A673 (cell line): ENCODE results near the gene C18orf32. TPM values are rescaled to one million over a fixed set of nuclear protein-coding genes. Genes with fewer than 3 reads are reported as not detected.
"Not testable (repeated sequence)": the region's sequence is repeated elsewhere in the genome, so short reads cannot be mapped to it uniquely, and the experiment has no call there.

ENCODE experiments used
- BruUV-seq: library from RNA; stranded (reverse); fragments of 400-500 nt; replicated peaks from 2 replicates; lab custom pipeline; 2021; lab: Mats Ljungman, UMichigan
- CTCF ChIA-PET: fragments of 300-600 bp; sonication (Branson Sonifier 250); formaldehyde crosslinking; loops from one replicate; lab custom pipeline; 2022; ENCODE audit warnings: antibody characterized with exemption; lab: Charles Lee
- POLR2A ChIA-PET: fragments of 300-600 bp; sonication (Branson Sonifier 250); formaldehyde crosslinking; loops from one replicate; lab custom pipeline; 2022; ENCODE audit warnings: antibody characterized with exemption; ENCODE audit not compliant: low non-redundant PET; lab: Charles Lee
- DNase-seq: peaks from one replicate; pipeline ENCODE4 v3.0.0-alpha.2; 2015; ENCODE audit warnings: low spot score
- H3K27ac ChIP-seq: fragments of 200-600 bp; sonication (generic); 2 replicates; pipeline ENCODE4 v1.5.1; 2016; ENCODE audit warnings: mixed run types, low read depth, mild to moderate bottlenecking, mixed read lengths, antibody characterized with exemption, low read length; ENCODE audit not compliant: poor library complexity, severe bottlenecking
- H3K27me3 ChIP-seq: fragments of 200-600 bp; sonication (generic); replicated peaks from 2 replicates; pipeline ENCODE4 v1.6.1; 2017; ENCODE audit warnings: mixed run types, low read depth, mild to moderate bottlenecking, mixed read lengths, antibody characterized with exemption, low read length; ENCODE audit not compliant: insufficient read depth, poor library complexity
- H3K36me3 ChIP-seq: fragments of 200-600 bp; sonication (generic); 2 replicates; pipeline ENCODE4 v1.6.1; 2016; ENCODE audit warnings: mixed run types, mild to moderate bottlenecking, mixed read lengths, antibody characterized with exemption, low read length; ENCODE audit not compliant: insufficient read depth, poor library complexity, severe bottlenecking
- H3K4me1 ChIP-seq: fragments of 200-600 bp; sonication (generic); 2 replicates; pipeline ENCODE4 v1.6.1; 2017; ENCODE audit warnings: mixed run types, mild to moderate bottlenecking, mixed read lengths, antibody characterized with exemption, low read length; ENCODE audit not compliant: insufficient read depth, poor library complexity, severe bottlenecking
- H3K4me3 ChIP-seq: fragments of 200-600 bp; sonication (generic); 2 replicates; pipeline ENCODE4 v1.5.1; 2016; ENCODE audit warnings: low read depth, mixed run types, mild to moderate bottlenecking, mixed read lengths, low read length; ENCODE audit not compliant: poor library complexity, severe bottlenecking
- H3K9me3 ChIP-seq: fragments of 200-600 bp; sonication (generic); 2 replicates; pipeline ENCODE4 v1.6.1; 2016; ENCODE audit warnings: mixed run types, low read depth, mild to moderate bottlenecking, mixed read lengths, antibody characterized with exemption, low read length; ENCODE audit not compliant: poor library complexity, severe bottlenecking
- EZH2 ChIP-seq: fragments of 200-600 bp; sonication (generic); IDR thresholded peaks from 2 replicates; pipeline ENCODE4 v1.6.1; 2017; ENCODE audit warnings: borderline replicate concordance, low read depth, mild to moderate bottlenecking, mixed read lengths, antibody characterized with exemption, low read length; ENCODE audit not compliant: poor library complexity, severe bottlenecking
- intact Hi-C: fragments of 100-400 bp; cut with micrococcal nuclease; formaldehyde crosslinking; loops from one replicate; pipeline ENCODE4 v1.10.0; 2022; ENCODE audit not compliant: unreplicated experiment
- total RNA-seq: library from RNA; stranded (reverse); gene quantifications from 2 replicates; pipeline ENCODE4 v1.2.3, GENCODE V29; 2021
- TF ChIP-seq, protein P1 (sequence below): fragments of 300-800, 200-600 bp; sonication (generic); conservative IDR thresholded peaks from 2 replicates; pipeline ENCODE4 v1.5.1; 2017; ENCODE audit warnings: low read depth, mild to moderate bottlenecking, antibody characterized with exemption, low read length, moderate library complexity, mixed read lengths

C18orf32 gene
- total RNA-seq, 1 experiment from 2014 or later, result 43.8 TPM

DNA sequence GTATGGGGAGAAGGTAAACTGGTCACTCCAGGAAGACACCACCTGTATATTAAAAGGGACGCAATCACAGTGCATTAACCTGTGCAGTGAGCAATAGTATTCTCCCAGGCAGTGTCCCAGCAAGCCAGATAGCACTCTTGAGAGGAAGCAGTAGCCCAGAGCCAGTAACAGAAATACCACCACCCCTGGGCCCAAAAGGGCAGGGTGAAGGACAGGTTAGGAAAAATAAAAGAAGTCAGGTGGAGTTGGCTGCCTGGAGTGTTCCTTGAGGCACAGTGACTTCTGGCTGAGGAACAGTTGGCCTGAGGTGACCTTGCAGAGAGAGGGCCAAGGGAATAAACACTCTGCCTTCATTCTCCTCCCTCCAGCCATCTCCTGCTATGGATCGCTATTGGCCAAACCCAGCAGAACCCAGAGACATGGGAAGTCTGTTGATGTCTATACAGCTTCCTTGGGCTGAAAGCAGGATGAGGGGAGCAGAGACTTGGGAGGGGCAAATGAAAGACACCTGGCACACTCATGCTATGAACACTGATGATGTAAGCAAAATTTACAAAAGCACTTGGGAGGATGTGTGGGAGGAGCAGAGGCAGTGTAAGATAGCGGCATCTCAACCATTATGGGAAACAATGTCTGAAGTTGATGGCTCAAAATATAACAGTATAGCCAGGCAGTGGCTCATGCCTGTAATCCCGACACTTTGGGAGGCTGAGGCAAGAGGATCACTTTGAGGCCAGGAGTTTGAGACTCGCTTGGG, 7.5 kb downstream of the C18orf32 start:
- H3K27me3 ChIP-seq, result no peaks in the 10 kb centered on the region
- intact Hi-C loops, result no loop called here
- no TSS peak for BruUV-seq
- ChIA-PET CTCF (no interaction called here), POLR2A (no interaction called here)
- no peaks in the 10 kb centered on the region for H3K9me3 ChIP-seq
- DNase-seq, result no peak
- TF ChIP-seq, protein P1, sequence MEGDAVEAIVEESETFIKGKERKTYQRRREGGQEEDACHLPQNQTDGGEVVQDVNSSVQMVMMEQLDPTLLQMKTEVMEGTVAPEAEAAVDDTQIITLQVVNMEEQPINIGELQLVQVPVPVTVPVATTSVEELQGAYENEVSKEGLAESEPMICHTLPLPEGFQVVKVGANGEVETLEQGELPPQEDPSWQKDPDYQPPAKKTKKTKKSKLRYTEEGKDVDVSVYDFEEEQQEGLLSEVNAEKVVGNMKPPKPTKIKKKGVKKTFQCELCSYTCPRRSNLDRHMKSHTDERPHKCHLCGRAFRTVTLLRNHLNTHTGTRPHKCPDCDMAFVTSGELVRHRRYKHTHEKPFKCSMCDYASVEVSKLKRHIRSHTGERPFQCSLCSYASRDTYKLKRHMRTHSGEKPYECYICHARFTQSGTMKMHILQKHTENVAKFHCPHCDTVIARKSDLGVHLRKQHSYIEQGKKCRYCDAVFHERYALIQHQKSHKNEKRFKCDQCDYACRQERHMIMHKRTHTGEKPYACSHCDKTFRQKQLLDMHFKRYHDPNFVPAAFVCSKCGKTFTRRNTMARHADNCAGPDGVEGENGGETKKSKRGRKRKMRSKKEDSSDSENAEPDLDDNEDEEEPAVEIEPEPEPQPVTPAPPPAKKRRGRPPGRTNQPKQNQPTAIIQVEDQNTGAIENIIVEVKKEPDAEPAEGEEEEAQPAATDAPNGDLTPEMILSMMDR, result no peak
- TF ChIP-seq EZH2, result no peak
- no peak overlapping the region for H3K4me3 ChIP-seq
- H3K36me3 ChIP-seq, result peaks cover 41% of the 10 kb centered on the region
- H3K27ac ChIP-seq, result no peak overlapping the region
- peaks cover 6% of the 10 kb centered on the region for H3K4me1 ChIP-seq

DNA sequence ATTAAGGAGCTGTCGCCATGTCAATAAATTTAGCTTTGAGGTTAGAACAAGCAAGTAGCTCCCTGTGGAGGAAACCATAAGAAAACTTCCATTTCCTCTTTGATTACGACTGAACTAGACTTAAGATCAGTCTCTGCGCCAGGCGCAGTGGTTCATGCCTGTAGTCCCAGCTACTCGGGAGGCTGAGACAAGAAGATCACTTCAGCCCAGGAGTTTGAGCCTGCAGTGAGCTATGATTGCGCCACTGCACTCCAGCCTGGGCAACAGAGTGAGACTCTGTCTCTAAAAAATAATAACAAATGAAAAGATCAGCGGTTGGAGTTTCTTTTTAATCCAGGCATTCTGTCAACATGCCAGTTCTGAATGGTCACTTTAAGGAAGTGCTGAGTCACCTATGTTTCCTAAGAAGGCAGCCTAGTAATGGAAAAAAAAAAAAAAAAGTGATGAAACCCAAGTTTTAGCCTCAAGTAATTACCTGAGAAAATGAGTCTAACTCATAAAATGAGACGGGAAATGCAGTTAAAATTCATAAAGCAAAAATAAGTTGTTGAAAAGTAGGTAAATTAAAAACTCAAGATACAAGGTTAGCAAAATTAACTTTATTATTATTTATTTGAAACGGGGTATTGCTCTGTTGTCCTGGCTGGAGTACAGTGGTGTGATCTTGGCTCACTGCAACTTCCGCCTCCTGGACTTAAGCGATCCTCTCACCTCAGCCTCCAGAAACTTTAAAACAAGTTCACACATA, 10.2 kb downstream of the C18orf32 start:
- Histone ChIP-seq H3K4me1 (peaks cover 6% of the 10 kb centered on the region), H3K4me3 (no peak overlapping the region), H3K9me3 (no peaks in the 10 kb centered on the region), H3K27me3 (no peaks in the 10 kb centered on the region), H3K36me3 (peaks cover 22% of the 10 kb centered on the region), H3K27ac (peak overlapping the region; percentile 16)
- ChIA-PET CTCF (no interaction called here), POLR2A (interaction anchor here (0.6 kb wide), 1 partner anchor 258 kb away, joined by 6 read pairs; no protein-coding TSS in a partner anchor)
- intact Hi-C loops, result no loop called here
- TF ChIP-seq, protein P1, result no peak
- TF ChIP-seq EZH2, result no peak
- DNase-seq, result peak; percentile 49
- no TSS peak for BruUV-seq

DNA sequence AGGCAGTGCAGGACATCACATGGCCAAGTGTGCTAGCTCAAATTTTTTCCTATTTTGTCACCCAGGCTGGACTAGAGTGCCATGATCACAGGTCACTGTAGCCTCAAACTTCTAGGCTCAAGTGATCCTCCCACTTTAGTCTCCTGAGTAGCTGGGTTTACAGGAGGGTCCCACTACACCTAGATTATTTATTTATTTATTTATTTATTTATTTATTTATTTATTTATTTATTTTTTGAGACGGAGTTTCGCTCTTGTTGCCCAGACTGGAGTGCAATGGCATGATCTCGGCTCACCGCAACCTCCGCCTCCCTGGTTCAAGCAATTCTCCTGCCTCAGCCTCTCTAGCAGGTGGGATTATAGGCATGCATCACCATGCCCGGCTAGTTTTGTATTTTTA, 12.1 kb downstream of the C18orf32 start:
- H3K4me1 ChIP-seq, H3K27ac ChIP-seq, CTCF ChIA-PET, intact Hi-C loops, H3K27me3 ChIP-seq, BruUV-seq, H3K36me3 ChIP-seq, H3K4me3 ChIP-seq, POLR2A ChIA-PET, DNase-seq, H3K9me3 ChIP-seq: not testable (repeated sequence)
